K562 (cell line): ENCODE results near the gene RERE. TPM values are rescaled to one million over a fixed set of nuclear protein-coding genes. Genes with fewer than 3 reads are reported as not detected.
A peak's percentile ranks its signal among the peaks of the same experiment; 100 is the strongest.

ENCODE experiments used
- ATF3 ChIP-seq, 2 experiments: fragments of 450-650 bp in 1 of 2; sonication (generic) in 1 of 2; formaldehyde crosslinking in 1 of 2; IDR thresholded peaks in 1 of 2; conservative IDR thresholded peaks in 1 of 2; 2 replicates each; pipeline versions ENCODE4 v1.6.1 to v1.8.1; 2016 to 2023; ENCODE audit warnings: mild to moderate bottlenecking in 2 of 2, moderate library complexity in 2 of 2, inconsistent platforms in 1 of 2, missing genetic modification reagents in 1 of 2
- TCF3 ChIP-seq: sonication (generic); formaldehyde crosslinking; IDR thresholded peaks from 2 replicates; pipeline ENCODE4 v1.4.0; 2020; ENCODE audit warnings: mild to moderate bottlenecking, missing genetic modification reagents
- polyA plus RNA-seq, 8 experiments: library from polyadenylated mRNA; depleted of rRNA in 4 of 8; stranded (reverse) in 5 of 8; unstranded in 3 of 8; fragments of >200 nt; fragmentation: Nextera tagmentation in 2 of 8; fragmentation: Illumina TruSeq in 1 of 8; extraction: Ambion mirVana in 2 of 8; extraction: Trizol in 1 of 8; gene quantifications; 2 replicates each; pipeline versions ENCODE4 v1.2.1 to v1.2.3, GENCODE V29; 2011 to 2014; ENCODE audit warnings: inconsistent platforms in 1 of 8, missing spikeins in 1 of 8
- total RNA-seq, 7 experiments: library from RNA; depleted of rRNA in 6 of 7; stranded (reverse); fragments of >200 nt in 6 of 7; fragmentation: Illumina TruSeq in 2 of 7; extraction: Trizol in 2 of 7; gene quantifications; 2 replicates each; pipeline versions ENCODE4 v1.2.1 to v1.2.3, GENCODE V29; 2011 to 2021; ENCODE audit warnings: low replicate concordance in 1 of 7
- TF ChIP-seq, protein P1 (sequence below), 2 experiments: fragments of 450-650 bp in 1 of 2; sonication (generic) in 1 of 2; formaldehyde crosslinking in 1 of 2; IDR thresholded peaks; 2 replicates each; pipeline versions ENCODE4 v1.7.1 to v1.9.0; 2016 to 2022; ENCODE audit warnings: inconsistent platforms in 1 of 2, mild to moderate bottlenecking in 1 of 2, missing genetic modification reagents in 1 of 2

RERE gene
- total and polyA plus RNA-seq, 9 of the 15 experiments (the other 6 are each of a cell fraction or from before 2014, with no cell fraction given), result 3.0 to 51.5 (median 13.4) TPM

GRCh38 chr1:8412183-8412831 is 405.1 kb downstream of the RERE start (continued):
- TF ChIP-seq, protein P1, sequence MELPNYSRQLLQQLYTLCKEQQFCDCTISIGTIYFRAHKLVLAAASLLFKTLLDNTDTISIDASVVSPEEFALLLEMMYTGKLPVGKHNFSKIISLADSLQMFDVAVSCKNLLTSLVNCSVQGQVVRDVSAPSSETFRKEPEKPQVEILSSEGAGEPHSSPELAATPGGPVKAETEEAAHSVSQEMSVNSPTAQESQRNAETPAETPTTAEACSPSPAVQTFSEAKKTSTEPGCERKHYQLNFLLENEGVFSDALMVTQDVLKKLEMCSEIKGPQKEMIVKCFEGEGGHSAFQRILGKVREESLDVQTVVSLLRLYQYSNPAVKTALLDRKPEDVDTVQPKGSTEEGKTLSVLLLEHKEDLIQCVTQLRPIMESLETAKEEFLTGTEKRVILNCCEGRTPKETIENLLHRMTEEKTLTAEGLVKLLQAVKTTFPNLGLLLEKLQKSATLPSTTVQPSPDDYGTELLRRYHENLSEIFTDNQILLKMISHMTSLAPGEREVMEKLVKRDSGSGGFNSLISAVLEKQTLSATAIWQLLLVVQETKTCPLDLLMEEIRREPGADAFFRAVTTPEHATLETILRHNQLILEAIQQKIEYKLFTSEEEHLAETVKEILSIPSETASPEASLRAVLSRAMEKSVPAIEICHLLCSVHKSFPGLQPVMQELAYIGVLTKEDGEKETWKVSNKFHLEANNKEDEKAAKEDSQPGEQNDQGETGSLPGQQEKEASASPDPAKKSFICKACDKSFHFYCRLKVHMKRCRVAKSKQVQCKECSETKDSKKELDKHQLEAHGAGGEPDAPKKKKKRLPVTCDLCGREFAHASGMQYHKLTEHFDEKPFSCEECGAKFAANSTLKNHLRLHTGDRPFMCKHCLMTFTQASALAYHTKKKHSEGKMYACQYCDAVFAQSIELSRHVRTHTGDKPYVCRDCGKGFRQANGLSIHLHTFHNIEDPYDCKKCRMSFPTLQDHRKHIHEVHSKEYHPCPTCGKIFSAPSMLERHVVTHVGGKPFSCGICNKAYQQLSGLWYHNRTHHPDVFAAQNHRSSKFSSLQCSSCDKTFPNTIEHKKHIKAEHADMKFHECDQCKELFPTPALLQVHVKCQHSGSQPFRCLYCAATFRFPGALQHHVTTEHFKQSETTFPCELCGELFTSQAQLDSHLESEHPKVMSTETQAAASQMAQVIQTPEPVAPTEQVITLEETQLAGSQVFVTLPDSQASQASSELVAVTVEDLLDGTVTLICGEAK (IDR thresholded peaks at IDR 0.05), result no peak
- TF ChIP-seq, protein P1 (CRISPR knock-in tag; IDR thresholded peaks at IDR 0.05), result no peak
- TF ChIP-seq TCF3 (0 out of 2 replicates have a peak, but pooled peaks have one; percentile 8), ATF3 (IDR thresholded peaks at IDR 0.05) (peak; percentile 50), ATF3 (CRISPR knock-in tag; conservative IDR thresholded peaks at IDR 0.05) (no peak)
